Fibroblast of the aortic adventitia (primary cell): ENCODE results near the gene METTL23. TPM values are rescaled to one million over a fixed set of nuclear protein-coding genes. Genes with fewer than 3 reads are reported as not detected.
A peak's percentile ranks its signal among the peaks of the same experiment; 100 is the strongest.

Experiments used
- DNase-seq: peaks from one replicate; pipeline ENCODE4 v3.0.0-alpha.2; 2010; ENCODE audit warnings: low read depth
- H3K4me3 ChIP-seq: 2 replicates; pipeline ENCODE4 v1.5.1; 2011; ENCODE audit warnings: low read depth, mild to moderate bottlenecking, control low read depth, low read length, moderate library complexity
- CTCF ChIP-seq: IDR thresholded peaks from 2 replicates; pipeline ENCODE4 v1.5.1; 2011; ENCODE audit warnings: mild to moderate bottlenecking, low read length, control low read depth, inconsistent platforms; ENCODE audit not compliant: insufficient read depth
- total RNA-seq: library from RNA; depleted of rRNA; stranded (reverse); fragments of >200 nt; gene quantifications from 2 replicates; pipeline ENCODE4 v1.2.3, GENCODE V29; 2012; ENCODE audit warnings: low replicate concordance

METTL23 gene
- total RNA-seq, 1 donor = 29.1 TPM

GRCh38 chr17:76702076-76702475 lies 24.6 kb upstream of the METTL23 start:
- no peak for DNase-seq
- no peak for TF ChIP-seq CTCF
- no peak overlapping the region for H3K4me3 ChIP-seq

GRCh38 chr17:76702941-76703637 lies 23.6 kb upstream of the METTL23 start:
- TF ChIP-seq CTCF = no peak
- H3K4me3 ChIP-seq = no peak overlapping the region
- no peak for DNase-seq

GRCh38 chr17:76704805-76705204 lies 21.8 kb upstream of the METTL23 start:
- DNase-seq = no peak
- TF ChIP-seq CTCF = no peak
- H3K4me3 ChIP-seq = no peak overlapping the region

GRCh38 chr17:76706817-76707216 lies 19.8 kb upstream of the METTL23 start:
- DNase-seq = no peak
- TF ChIP-seq CTCF = no peak
- H3K4me3 ChIP-seq = no peak overlapping the region

GRCh38 chr17:76707985-76708807 lies 18.4 kb upstream of the METTL23 start:
- H3K4me3 ChIP-seq = peak overlapping the region; percentile 91
- TF ChIP-seq CTCF = peak; percentile 66
- peak; percentile 62 for DNase-seq

- TF ChIP-seq CTCF = no peak
- DNase-seq = peak; percentile 98
- H3K4me3 ChIP-seq = peak overlapping the region; percentile 91
These were observed 17.3 kb upstream of the METTL23 start for GRCh38 chr17:76709077-76709950.

GRCh38 chr17:76709951-76710862 lies 16.4 kb upstream of the METTL23 start:
- DNase-seq = peak; percentile 60
- H3K4me3 ChIP-seq = peak overlapping the region; percentile 91
